ENCODE data around the gene CCDC201. TPM values are rescaled to one million over a fixed set of nuclear protein-coding genes. Genes with fewer than 3 reads are reported as not detected.
"Not testable (repeated sequence)": the region's sequence is repeated elsewhere in the genome, so short reads cannot be mapped to it uniquely, and the experiment has no call there.

CCDC201 gene
- total and polyA plus RNA-seq, 3 experiments from 2014 or later = not detected

GRCh38 chr7:45817016-45817415, 55.9 kb downstream of the CCDC201 start:
- H3K27ac ChIP-seq (ENCODE audit: low read depth, low read length); H3K36me3 ChIP-seq (ENCODE audit: insufficient read depth, low read length); H3K27me3 Mint-ChIP-seq; DNase-seq; H3K4me1 ChIP-seq (ENCODE audit: insufficient read depth, low read length); POLR2A ChIA-PET; H3K9me3 ChIP-seq (ENCODE audit: low read length); H3K36me3 Mint-ChIP-seq; H3K4me3 Mint-ChIP-seq; H3K4me1 Mint-ChIP-seq; H3K27ac Mint-ChIP-seq; H3K27me3 ChIP-seq (ENCODE audit: insufficient read depth, low read length, poor library complexity, severe bottlenecking); H3K4me3 ChIP-seq (ENCODE audit: low read length); CTCF ChIA-PET; H3K9me3 Mint-ChIP-seq: not testable (repeated sequence)

GRCh38 chr7:45814216-45815118, 58.4 kb downstream of the CCDC201 start:
- H3K27me3 Mint-ChIP-seq; H3K9me3 ChIP-seq (ENCODE audit: low read length); H3K9me3 Mint-ChIP-seq; H3K4me1 ChIP-seq (ENCODE audit: insufficient read depth, low read length); H3K27me3 ChIP-seq (ENCODE audit: insufficient read depth, low read length, poor library complexity, severe bottlenecking); H3K4me3 Mint-ChIP-seq; H3K4me3 ChIP-seq (ENCODE audit: low read length); POLR2A ChIA-PET; H3K36me3 ChIP-seq (ENCODE audit: insufficient read depth, low read length); H3K27ac ChIP-seq (ENCODE audit: low read depth, low read length); H3K4me1 Mint-ChIP-seq; CTCF ChIA-PET; H3K27ac Mint-ChIP-seq; DNase-seq; H3K36me3 Mint-ChIP-seq: not testable (repeated sequence)

GRCh38 chr7:45813771-45814170, 59.1 kb downstream of the CCDC201 start:
- POLR2A ChIA-PET; H3K27ac Mint-ChIP-seq; H3K9me3 Mint-ChIP-seq; H3K4me1 Mint-ChIP-seq; H3K4me3 ChIP-seq (ENCODE audit: low read length); H3K36me3 Mint-ChIP-seq; H3K4me1 ChIP-seq (ENCODE audit: insufficient read depth, low read length); H3K27me3 Mint-ChIP-seq; H3K27me3 ChIP-seq (ENCODE audit: insufficient read depth, low read length, poor library complexity, severe bottlenecking); H3K36me3 ChIP-seq (ENCODE audit: insufficient read depth, low read length); H3K27ac ChIP-seq (ENCODE audit: low read depth, low read length); DNase-seq; H3K4me3 Mint-ChIP-seq; CTCF ChIA-PET; H3K9me3 ChIP-seq (ENCODE audit: low read length): not testable (repeated sequence)

GRCh38 chr7:45812946-45813345, 59.9 kb downstream of the CCDC201 start:
- Mint-ChIP-seq H3K27ac (no peak overlapping the region), H3K4me1 (no peaks in the 10 kb centered on the region), H3K4me3 (no peak overlapping the region), H3K27me3 (no peaks in the 10 kb centered on the region), H3K9me3 (no peaks in the 10 kb centered on the region), H3K36me3 (peaks cover 0 to 2% (median 0%) of the 10 kb centered on the region in 3 donors)
- H3K27me3 ChIP-seq (ENCODE audit: insufficient read depth, low read length, poor library complexity, severe bottlenecking) = no peaks in the 10 kb centered on the region
- ChIA-PET CTCF (no interaction called here), POLR2A (no interaction called here)
- no peaks in the 10 kb centered on the region for H3K9me3 ChIP-seq (ENCODE audit: low read length)
- H3K4me3 ChIP-seq (ENCODE audit: low read length) = no peak overlapping the region
- no peak overlapping the region for H3K27ac ChIP-seq (ENCODE audit: low read depth, low read length)
- H3K36me3 ChIP-seq (ENCODE audit: insufficient read depth, low read length) = no peaks in the 10 kb centered on the region
- DNase-seq = no peak
- no peaks in the 10 kb centered on the region for H3K4me1 ChIP-seq (ENCODE audit: insufficient read depth, low read length)

DNA sequence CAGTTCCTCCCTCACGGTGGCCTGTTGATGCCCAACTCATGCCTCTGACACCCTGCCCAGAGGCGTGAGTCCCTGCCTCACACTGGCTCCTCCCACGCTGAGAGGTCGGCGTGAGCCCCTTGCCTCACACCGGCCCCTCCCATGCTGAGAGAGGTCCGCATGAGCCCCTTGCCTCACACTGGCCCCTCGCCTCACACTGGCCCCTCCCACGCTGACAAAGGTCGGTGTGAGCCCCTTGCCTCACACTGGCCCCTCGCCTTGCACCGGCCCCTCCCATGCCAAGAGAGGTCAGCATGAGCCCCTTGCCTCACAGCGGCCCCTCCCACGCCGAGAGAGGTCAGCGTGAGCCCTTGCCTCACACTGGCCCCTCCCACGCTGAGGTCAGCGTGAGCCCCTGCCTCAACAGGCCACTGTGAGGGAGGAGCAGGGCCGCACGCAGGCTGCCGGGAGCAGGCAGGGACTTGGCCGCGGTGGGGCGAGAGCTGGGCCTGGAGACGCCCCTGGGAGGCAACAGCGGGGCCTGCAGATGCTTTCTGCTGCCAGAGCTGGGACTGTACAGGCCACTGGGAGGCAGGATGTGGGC, 61.1 kb downstream of the CCDC201 start:
- H3K27ac ChIP-seq (ENCODE audit: low read depth, low read length); H3K4me3 Mint-ChIP-seq; CTCF ChIA-PET; H3K4me1 Mint-ChIP-seq; H3K27me3 Mint-ChIP-seq; H3K27me3 ChIP-seq (ENCODE audit: insufficient read depth, low read length, poor library complexity, severe bottlenecking); H3K27ac Mint-ChIP-seq; H3K36me3 Mint-ChIP-seq; H3K9me3 ChIP-seq (ENCODE audit: low read length); H3K4me3 ChIP-seq (ENCODE audit: low read length); H3K4me1 ChIP-seq (ENCODE audit: insufficient read depth, low read length); DNase-seq; H3K36me3 ChIP-seq (ENCODE audit: insufficient read depth, low read length); POLR2A ChIA-PET; H3K9me3 Mint-ChIP-seq: not testable (repeated sequence)

DNA sequence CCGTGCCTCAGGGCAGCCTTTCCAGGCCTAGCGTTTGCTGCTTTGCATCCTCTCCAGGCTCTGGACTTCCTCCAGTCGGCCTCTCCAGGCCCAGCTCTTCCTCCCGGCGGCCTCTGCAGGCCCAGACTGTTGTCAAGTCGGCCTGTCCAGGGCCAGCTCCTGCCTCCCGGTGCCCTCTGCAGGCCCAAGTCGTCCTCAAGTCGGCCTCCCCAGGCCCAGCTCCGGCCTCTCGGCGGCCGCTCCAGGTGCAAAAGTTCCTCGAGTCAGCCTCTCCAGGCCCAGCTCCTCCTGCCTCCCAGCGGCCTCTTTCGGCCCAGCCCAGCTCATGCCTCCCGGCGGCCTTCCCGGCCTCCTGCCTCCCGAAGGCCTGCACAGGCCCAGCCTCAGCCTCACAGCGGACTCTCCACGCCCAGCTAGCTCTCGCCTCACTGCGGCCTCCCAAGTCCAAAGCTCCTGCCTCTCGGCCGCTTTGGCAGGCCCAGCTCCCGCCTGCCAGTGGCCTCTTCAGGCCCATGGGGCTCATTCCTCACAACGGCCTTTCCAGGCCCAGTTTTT, 62.4 kb downstream of the CCDC201 start:
- H3K4me1 Mint-ChIP-seq; H3K36me3 Mint-ChIP-seq; H3K27me3 ChIP-seq (ENCODE audit: insufficient read depth, low read length, poor library complexity, severe bottlenecking); H3K4me3 ChIP-seq (ENCODE audit: low read length); H3K4me1 ChIP-seq (ENCODE audit: insufficient read depth, low read length); DNase-seq; H3K4me3 Mint-ChIP-seq; H3K27ac Mint-ChIP-seq; POLR2A ChIA-PET; H3K27ac ChIP-seq (ENCODE audit: low read depth, low read length); H3K9me3 Mint-ChIP-seq; H3K36me3 ChIP-seq (ENCODE audit: insufficient read depth, low read length); H3K27me3 Mint-ChIP-seq; H3K9me3 ChIP-seq (ENCODE audit: low read length); CTCF ChIA-PET: not testable (repeated sequence)

Other genes with a start within 250 kb of the CCDC201 start
- gene IGFBP1, start 15.4 kb upstream of the CCDC201 start, total RNA-seq = not detected
- gene IGFBP1, start 15.4 kb upstream of the CCDC201 start, polyA plus RNA-seq = not detected
- 1 to 10 TPM; 3.5 to 4.5 TPM for gene IGFBP3, start 48.2 kb upstream of the CCDC201 start, total RNA-seq
- gene IGFBP3, start 48.2 kb upstream of the CCDC201 start, polyA plus RNA-seq = 11.1 TPM